ENCODE measurements around the gene KIAA0319L.

GRCh38 chr1:35447278-35447677 lies 109.9 kb downstream of the KIAA0319L start:
- no peak for TF ChIP-seq CTCF (IDR thresholded peaks at IDR 0.05; ENCODE audit: borderline replicate concordance, extremely low read depth, low read length, poor library complexity, severe bottlenecking)
- TF ChIP-seq EZH2 (IDR thresholded peaks at IDR 0.05; ENCODE audit: borderline replicate concordance, low read depth, low read length, severe bottlenecking) = no peak
